GM12878 (cell line): Measurements from ENCODE around the gene ANKRD65.

Source experiments
- CREB1 ChIP-seq: IDR thresholded peaks from 2 replicates; pipeline ENCODE4 v1.6.1; 2012; ENCODE audit warnings: low read depth, mild to moderate bottlenecking, inconsistent platforms
- CTCF ChIP-seq, 3 experiments: IDR thresholded peaks in 2 of 3; conservative IDR thresholded peaks in 1 of 3; 2 replicates each; pipeline ENCODE4 v1.5.1; 2011; ENCODE audit warnings: low read depth in 3 of 3, low read length in 3 of 3, mild to moderate bottlenecking in 3 of 3, control low read depth in 2 of 3, moderate library complexity in 2 of 3, inconsistent platforms in 1 of 3, mixed read lengths in 1 of 3; ENCODE audit not compliant: control insufficient read depth in 2 of 3, insufficient read depth in 1 of 3; ENCODE audit errors: extremely low read depth in 1 of 3
- EP300 ChIP-seq, 2 experiments: fragments of 150-350 bp in 1 of 2; IDR thresholded peaks; 2 replicates each; pipeline ENCODE4 v1.6.1; 2011 to 2012; ENCODE audit warnings: low read depth in 2 of 2, low read length in 2 of 2, borderline replicate concordance in 1 of 2, improper control_type of control experiment in 1 of 2, inconsistent platforms in 1 of 2; ENCODE audit not compliant: control insufficient read depth in 1 of 2
- ESRRA ChIP-seq: IDR thresholded peaks from 2 replicates; pipeline ENCODE4 v1.6.1; 2012; ENCODE audit warnings: mild to moderate bottlenecking, low read length, improper control_type of control experiment
- HDAC2 ChIP-seq: fragments of 200-600 bp; sonication (generic); IDR thresholded peaks from 2 replicates; pipeline ENCODE4 v1.6.1; 2017
- MYC ChIP-seq: IDR thresholded peaks from 2 replicates; pipeline ENCODE4 v1.6.1; 2011; ENCODE audit warnings: mild to moderate bottlenecking, low read length, moderate library complexity, inconsistent platforms; ENCODE audit not compliant: insufficient read depth, insufficient replicate concordance, insufficient read length, severe bottlenecking
- POLR2A ChIP-seq: IDR thresholded peaks from 2 replicates; pipeline ENCODE4 v1.6.1; 2011; ENCODE audit warnings: low read depth, mild to moderate bottlenecking, low read length
- POLR2AphosphoS5 ChIP-seq: IDR thresholded peaks from 2 replicates; pipeline ENCODE4 v1.6.1; 2011; ENCODE audit warnings: mild to moderate bottlenecking, low read length, inconsistent platforms
- SMARCA5 ChIP-seq: fragments of 450-650 bp; IDR thresholded peaks from 2 replicates; pipeline ENCODE4 v1.6.1; 2017; ENCODE audit warnings: mild to moderate bottlenecking

GRCh38 chr1:1399872-1400575, 21.1 kb downstream of the ANKRD65 start:
- TF ChIP-seq MYC (no peak), POLR2AphosphoS5 (peak; percentile 65), CREB1 (no peak), CTCF (IDR thresholded peaks at IDR 0.05 in 2 of 3, conservative IDR thresholded peaks at IDR 0.05 in 1 of 3; ENCODE audit: control insufficient read depth in 2 of 3, extremely low read depth in 1 of 3, insufficient read depth in 1 of 3, low read depth in 3 of 3, low read length in 3 of 3) (no peak), HDAC2 (no peak), ESRRA (no peak), EP300 (IDR thresholded peaks at IDR 0.05; ENCODE audit: borderline replicate concordance in 1 of 2, control insufficient read depth in 1 of 2, low read depth in 2 of 2, low read length in 2 of 2) (no peak), SMARCA5 (no peak), POLR2A (peak; percentile 64)
